Panc1 (cell line): ENCODE measurements around the gene HEATR5B.

Source experiments
- CTCF ChIP-seq: fragments of 450-650 bp; IDR thresholded peaks from 2 replicates; pipeline ENCODE4 v1.5.1; 2017; ENCODE audit warnings: mild to moderate bottlenecking
- SIN3A ChIP-seq: IDR thresholded peaks from 2 replicates; pipeline ENCODE4 v1.6.1; 2012; ENCODE audit warnings: low read depth, mild to moderate bottlenecking, low read length, moderate library complexity, borderline replicate concordance; ENCODE audit not compliant: insufficient read depth

GRCh38 chr2:36952748-36953197, 131.4 kb downstream of the HEATR5B start:
- TF ChIP-seq CTCF = no peak
- TF ChIP-seq SIN3A = no peak
